K562 (cell line): Measurements from ENCODE around the gene FAM78B. TPM values are rescaled to one million over a fixed set of nuclear protein-coding genes. Genes with fewer than 3 reads are reported as not detected.

ENCODE experiments used
- ATAC-seq: fragments of 200-7000 bp; cut with Tn5 transposase; 3 replicates; pipeline ENCODE4 v1.9.1; 2020; ENCODE audit warnings: moderate library complexity
- BruUV-seq: library from RNA; stranded (reverse); fragments of 400-500 nt; replicated peaks from 2 replicates; lab custom pipeline; 2021; lab: Mats Ljungman, UMichigan
- CTCF ChIA-PET: fragments of 300-600 bp; formaldehyde crosslinking; extraction: SDS; loops from one replicate; lab custom pipeline; 2021; ENCODE audit warnings: low intra/inter-chr PET ratio; lab: Yijun Ruan, JAX
- POLR2A ChIA-PET: fragments of 300-600, 350-650 bp; sonication (Branson Sonifier 250); formaldehyde crosslinking; extraction: SDS; loops from one replicate; lab custom pipeline; 2021; ENCODE audit warnings: antibody characterized with exemption, inconsistent platforms; lab: Yijun Ruan, JAX
- DNase-seq, 4 experiments: peaks; one replicate each; pipeline versions ENCODE4 v3.0.0 to v3.0.0-alpha.2; 2011 to 2018; ENCODE audit warnings: low spot score in 3 of 4, mixed read lengths in 3 of 4; ENCODE audit errors: extremely low read depth in 1 of 4
- FAIRE-seq: peaks from 2 replicates; lab custom pipeline; 2011; peaks lifted over from hg19 to GRCh38; lab: Jason Lieb, UNC
- H2AFZ ChIP-seq: 2 replicates; pipeline ENCODE4 v1.6.0; 2011; ENCODE audit warnings: low read depth, low read length, control low read depth, inconsistent platforms
- H3K27ac ChIP-seq: fragments of 200-600 bp; 3 replicates; pipeline ENCODE4 v1.8.0; 2011; ENCODE audit warnings: low read depth, mild to moderate bottlenecking, control low read depth, inconsistent platforms, low read length, moderate library complexity, mixed read lengths; ENCODE audit errors: extremely low read depth
- H3K27me3 ChIP-seq, 2 experiments: fragments of 300-600 bp in 1 of 2; 2 replicates in 1 of 2; 3 replicates in 1 of 2; pipeline versions ENCODE4 v1.6.0 to v1.8.0; 2011; ENCODE audit warnings: inconsistent platforms in 2 of 2, low read length in 2 of 2, mild to moderate bottlenecking in 1 of 2, mixed read lengths in 1 of 2, moderate library complexity in 1 of 2; ENCODE audit not compliant: control insufficient read depth in 2 of 2, insufficient read depth in 2 of 2
- H3K36me3 ChIP-seq: fragments of 300-600 bp; 3 replicates; pipeline ENCODE4 v1.8.0; 2011; ENCODE audit warnings: mild to moderate bottlenecking, low read length, inconsistent platforms; ENCODE audit not compliant: control insufficient read depth, insufficient read depth
- H3K4me1 ChIP-seq, 2 experiments: fragments of 200-600 bp in 1 of 2; replicated peaks in 1 of 2; 2 replicates in 1 of 2; 3 replicates in 1 of 2; pipeline versions ENCODE4 v1.5.1 to v1.8.0; 2011; ENCODE audit warnings: inconsistent platforms in 2 of 2, low read length in 2 of 2, mild to moderate bottlenecking in 1 of 2, mixed read lengths in 1 of 2, moderate library complexity in 1 of 2; ENCODE audit not compliant: control insufficient read depth in 2 of 2, insufficient read depth in 2 of 2
- H3K4me2 ChIP-seq: 2 replicates; pipeline ENCODE4 v1.6.1; 2011; ENCODE audit warnings: low read length, control low read depth, inconsistent platforms, mixed read lengths; ENCODE audit not compliant: insufficient read depth
- H3K4me3 ChIP-seq: fragments of 200-600 bp; sonication (generic), shearing (Covaris generic); 2 replicates; pipeline ENCODE4 v1.5.1; 2016; ENCODE audit warnings: control low read depth, inconsistent platforms
- H3K79me2 ChIP-seq: fragments of 200-600 bp; 3 replicates; pipeline ENCODE4 v1.8.0; 2011; ENCODE audit warnings: low read length, inconsistent platforms; ENCODE audit not compliant: control insufficient read depth, insufficient read depth
- H3K9ac ChIP-seq, 2 experiments: 2 replicates each; pipeline versions ENCODE4 v1.6.0 to v1.6.1; 2011; ENCODE audit warnings: low read depth in 2 of 2, low read length in 2 of 2, control low read depth in 1 of 2, inconsistent platforms in 1 of 2, mild to moderate bottlenecking in 1 of 2, mixed read lengths in 1 of 2; ENCODE audit not compliant: insufficient read depth in 1 of 2
- H3K9me1 ChIP-seq: one replicate; pipeline ENCODE4 v1.6.0; 2011; ENCODE audit warnings: inconsistent platforms, mild to moderate bottlenecking, low read length, moderate library complexity; ENCODE audit not compliant: control insufficient read depth, insufficient read depth
- H3K9me3 ChIP-seq: replicated peaks from 2 replicates; pipeline ENCODE4 v1.5.1; 2011; ENCODE audit warnings: low read depth, low read length, inconsistent platforms; ENCODE audit not compliant: control insufficient read depth, insufficient read depth
- H4K20me1 ChIP-seq: replicated peaks from 2 replicates; pipeline ENCODE4 v1.6.1; 2011; ENCODE audit warnings: low read length, inconsistent platforms, mixed read lengths; ENCODE audit not compliant: control insufficient read depth, insufficient read depth
- NR4A1 ChIP-seq, 2 experiments: fragments of 250-450 bp in 1 of 2; fragments of 450-650 bp in 1 of 2; sonication (Bioruptor Pico) in 1 of 2; IDR thresholded peaks; 2 replicates each; pipeline versions ENCODE4 v1.4.0 to v1.6.1; 2016 to 2020; ENCODE audit warnings: mild to moderate bottlenecking in 2 of 2, missing compliant biosample characterization in 1 of 2, missing genetic modification characterization in 1 of 2, moderate library complexity in 1 of 2
- POLR2AphosphoS2 ChIP-seq: IDR thresholded peaks from 2 replicates; pipeline ENCODE4 v1.6.1; 2012; ENCODE audit warnings: low read length, improper control_type of control experiment
- SIX5 ChIP-seq, 2 experiments: IDR thresholded peaks; 2 replicates each; pipeline ENCODE4 v1.6.1; 2011; ENCODE audit warnings: low read length in 2 of 2, borderline replicate concordance in 1 of 2, low read depth in 1 of 2, mild to moderate bottlenecking in 1 of 2, moderate library complexity in 1 of 2; ENCODE audit not compliant: insufficient read depth in 1 of 2
- TBP ChIP-seq: optimal IDR thresholded peaks from 2 replicates; pipeline ENCODE3; 2011; ENCODE audit warnings: low read depth, low read length, improper control_type of control experiment
- TEAD1 ChIP-seq, 2 experiments: fragments of 450-650 bp in 1 of 2; sonication (generic) in 1 of 2; formaldehyde crosslinking; IDR thresholded peaks; 2 replicates each; pipeline versions ENCODE4 v1.4.0 to v1.8.0; 2020 to 2022; ENCODE audit warnings: mild to moderate bottlenecking in 2 of 2, missing genetic modification reagents in 1 of 2
- ZKSCAN8 ChIP-seq: fragments of 200-800 bp; sonication (Bioruptor generic); IDR thresholded peaks from 2 replicates; pipeline ENCODE4 v1.6.1; 2016; ENCODE audit warnings: missing genetic modification characterization, missing compliant biosample characterization
- ZNF12 ChIP-seq: sonication (generic); formaldehyde crosslinking; IDR thresholded peaks from 2 replicates; pipeline ENCODE4 v1.4.0; 2020; ENCODE audit warnings: mild to moderate bottlenecking, missing genetic modification reagents
- ZZZ3 ChIP-seq: fragments of 450-650 bp; IDR thresholded peaks from 2 replicates; pipeline ENCODE4 v1.6.1; 2016; ENCODE audit warnings: antibody characterized with exemption, mild to moderate bottlenecking, moderate library complexity
- WGBS: fragments of 100-300 bp; shearing (Covaris generic); methylation state at CpG from one replicate; pipeline ENCODE4 v1.1.6; 2016; ENCODE audit warnings: low coverage, mixed read lengths; ENCODE audit not compliant: insufficient coverage; ENCODE audit errors: missing lambda C conversion rate; 5-methylcytosine and 5-hydroxymethylcytosine counted together
- in situ Hi-C: fragments of 300-500 bp; cut with MboI; formaldehyde crosslinking; loops from 4 replicates; pipeline ENCODE4 v1.15.0; 2018; ENCODE audit warnings: inconsistent platforms, mixed read lengths
- intact Hi-C: fragments of 100-400 bp; cut with micrococcal nuclease; formaldehyde crosslinking; loops from 2 replicates; pipeline ENCODE4 v1.14.2; 2022
- polyA plus RNA-seq, 8 experiments: library from polyadenylated mRNA; depleted of rRNA in 4 of 8; stranded (reverse) in 5 of 8; unstranded in 3 of 8; fragments of >200 nt; fragmentation: Nextera tagmentation in 2 of 8; fragmentation: Illumina TruSeq in 1 of 8; extraction: Ambion mirVana in 2 of 8; extraction: Trizol in 1 of 8; gene quantifications; 2 replicates each; pipeline versions ENCODE4 v1.2.1 to v1.2.3, GENCODE V29; 2011 to 2014; ENCODE audit warnings: inconsistent platforms in 1 of 8, missing spikeins in 1 of 8
- total RNA-seq, 7 experiments: library from RNA; depleted of rRNA in 6 of 7; stranded (reverse); fragments of >200 nt in 6 of 7; fragmentation: Illumina TruSeq in 2 of 7; extraction: Trizol in 2 of 7; gene quantifications; 2 replicates each; pipeline versions ENCODE4 v1.2.1 to v1.2.3, GENCODE V29; 2011 to 2021; ENCODE audit warnings: low replicate concordance in 1 of 7
- TF ChIP-seq, protein P1 (sequence below): fragments of 450-650 bp; IDR thresholded peaks from 2 replicates; pipeline ENCODE4 v1.6.1; 2016
- TF ChIP-seq, protein P2 (sequence below), 2 experiments: fragments of 250-450 bp in 1 of 2; fragments of 450-650 bp in 1 of 2; sonication (Bioruptor Pico) in 1 of 2; IDR thresholded peaks; 2 replicates each; pipeline versions ENCODE4 v1.6.1 to v1.8.0; 2016 to 2021; ENCODE audit warnings: mild to moderate bottlenecking in 2 of 2, moderate library complexity in 2 of 2, missing compliant biosample characterization in 1 of 2, missing genetic modification characterization in 1 of 2
- TF ChIP-seq, protein P3 (sequence below): sonication (generic); formaldehyde crosslinking; IDR thresholded peaks from 2 replicates; pipeline ENCODE4 v1.9.0; 2022; ENCODE audit warnings: mild to moderate bottlenecking, missing genetic modification reagents

The FAM78B gene
- total and polyA plus RNA-seq, 9 of the 15 experiments (the other 6 are each of a cell fraction or from before 2014, with no cell fraction given) = 0.04 to 0.43 (median 0.29) TPM; not detected in 1

DNA sequence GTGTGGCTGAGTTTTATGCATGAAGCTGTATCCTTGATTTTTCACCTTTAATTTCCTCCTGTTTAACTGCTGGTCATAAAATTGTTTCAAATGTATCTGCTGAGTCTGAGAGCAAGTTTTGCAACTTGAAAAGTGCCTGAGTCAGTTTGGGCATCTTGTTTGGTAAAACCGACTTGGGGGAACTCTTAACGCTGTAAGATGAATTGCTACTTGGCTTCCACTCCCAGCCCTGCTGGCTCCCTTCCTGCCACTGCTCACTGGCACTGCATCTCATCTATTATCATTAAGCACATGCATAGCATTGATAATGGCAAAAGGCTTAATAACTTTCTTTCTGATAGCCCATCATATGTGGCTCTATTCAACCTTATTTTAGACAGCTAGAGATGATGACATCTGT lies 35.7 kb upstream of the FAM78B start:
- 3% methylated on average over 2 of the region's 2 CpGs for WGBS
- DNase-seq (no peak), ATAC-seq (no peak), FAIRE-seq (no peak)
- H3K27ac ChIP-seq = no peak overlapping the region
- H3K9me1 ChIP-seq = no peaks in the 10 kb centered on the region
- no peaks in the 10 kb centered on the region for H3K27me3 ChIP-seq
- no peaks in the 10 kb centered on the region for H3K4me1 ChIP-seq
- no peak overlapping the region for H3K4me2 ChIP-seq
- ChIA-PET CTCF (no interaction called here), POLR2A (no interaction called here)
- TF ChIP-seq, protein P1, sequence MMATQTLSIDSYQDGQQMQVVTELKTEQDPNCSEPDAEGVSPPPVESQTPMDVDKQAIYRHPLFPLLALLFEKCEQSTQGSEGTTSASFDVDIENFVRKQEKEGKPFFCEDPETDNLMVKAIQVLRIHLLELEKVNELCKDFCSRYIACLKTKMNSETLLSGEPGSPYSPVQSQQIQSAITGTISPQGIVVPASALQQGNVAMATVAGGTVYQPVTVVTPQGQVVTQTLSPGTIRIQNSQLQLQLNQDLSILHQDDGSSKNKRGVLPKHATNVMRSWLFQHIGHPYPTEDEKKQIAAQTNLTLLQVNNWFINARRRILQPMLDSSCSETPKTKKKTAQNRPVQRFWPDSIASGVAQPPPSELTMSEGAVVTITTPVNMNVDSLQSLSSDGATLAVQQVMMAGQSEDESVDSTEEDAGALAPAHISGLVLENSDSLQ = no peak
- TF ChIP-seq SIX5 (IDR thresholded peaks at IDR 0.05; ENCODE audit: borderline replicate concordance in 1 of 2, insufficient read depth in 1 of 2, low read depth in 1 of 2, low read length in 2 of 2) = no peak
- TF ChIP-seq TEAD1 (CRISPR knock-in tag; IDR thresholded peaks at IDR 0.05) = no peak
- no peak for TF ChIP-seq ZNF12 (CRISPR knock-in tag)
- TF ChIP-seq ZKSCAN8 (CRISPR knock-in tag) = no peak
- no peak for TF ChIP-seq ZZZ3
- TF ChIP-seq POLR2AphosphoS2 = no peak
- TF ChIP-seq TBP = no peak
- TF ChIP-seq, protein P2, sequence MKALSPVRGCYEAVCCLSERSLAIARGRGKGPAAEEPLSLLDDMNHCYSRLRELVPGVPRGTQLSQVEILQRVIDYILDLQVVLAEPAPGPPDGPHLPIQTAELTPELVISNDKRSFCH (CRISPR knock-in tag; IDR thresholded peaks at IDR 0.05) = no peak
- TF ChIP-seq, protein P2 (tag; IDR thresholded peaks at IDR 0.05) = no peak
- TF ChIP-seq NR4A1 (CRISPR knock-in tag; IDR thresholded peaks at IDR 0.05) = no peak
- TF ChIP-seq NR4A1 (tag; IDR thresholded peaks at IDR 0.05) = no peak
- TF ChIP-seq, protein P3, sequence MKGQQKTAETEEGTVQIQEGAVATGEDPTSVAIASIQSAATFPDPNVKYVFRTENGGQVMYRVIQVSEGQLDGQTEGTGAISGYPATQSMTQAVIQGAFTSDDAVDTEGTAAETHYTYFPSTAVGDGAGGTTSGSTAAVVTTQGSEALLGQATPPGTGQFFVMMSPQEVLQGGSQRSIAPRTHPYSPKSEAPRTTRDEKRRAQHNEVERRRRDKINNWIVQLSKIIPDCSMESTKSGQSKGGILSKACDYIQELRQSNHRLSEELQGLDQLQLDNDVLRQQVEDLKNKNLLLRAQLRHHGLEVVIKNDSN (CRISPR knock-in tag) = no peak
- H3K9me3 ChIP-seq = no peaks in the 10 kb centered on the region
- in situ Hi-C loops = no loop called here
- no peaks in the 10 kb centered on the region for H3K36me3 ChIP-seq
- no peak overlapping the region for H3K4me3 ChIP-seq
- no peak overlapping the region for H3K9ac ChIP-seq
- no peaks in the 10 kb centered on the region for H3K79me2 ChIP-seq
- intact Hi-C loops = no loop called here
- no TSS peak for BruUV-seq
- no peak overlapping the region for H2AFZ ChIP-seq
- no peaks in the 10 kb centered on the region for H4K20me1 ChIP-seq
